SK-N-MC (cell line): ENCODE results near the gene SOHLH2.

Experiments used
- EZH2 ChIP-seq: fragments of 200-600 bp; sonication (generic); IDR thresholded peaks from one replicate; pipeline ENCODE4 v1.6.1; 2017; ENCODE audit warnings: antibody characterized with exemption
- FOXP2 ChIP-seq: optimal IDR thresholded peaks from 2 replicates; pipeline ENCODE3; 2011; ENCODE audit warnings: mild to moderate bottlenecking, moderate library complexity; ENCODE audit not compliant: insufficient read depth; ENCODE audit errors: extremely low read length, control extremely low read depth
- POLR2AphosphoS5 ChIP-seq: IDR thresholded peaks from 2 replicates; pipeline ENCODE4 v1.6.1; 2012; ENCODE audit warnings: mild to moderate bottlenecking, low read depth, low read length, borderline replicate concordance

GRCh38 chr13:36219883-36220282 is 5.5 kb upstream of the SOHLH2 start:
- no peak for TF ChIP-seq POLR2AphosphoS5
- no peak for TF ChIP-seq EZH2
- TF ChIP-seq FOXP2 = no peak
